ENCODE results near the gene ERICH4. TPM values are rescaled to one million over a fixed set of nuclear protein-coding genes. Genes with fewer than 3 reads are reported as not detected.
A peak's percentile ranks its signal among the peaks of the same experiment; 100 is the strongest.

Gene ERICH4
- not detected for total RNA-seq

DNA sequence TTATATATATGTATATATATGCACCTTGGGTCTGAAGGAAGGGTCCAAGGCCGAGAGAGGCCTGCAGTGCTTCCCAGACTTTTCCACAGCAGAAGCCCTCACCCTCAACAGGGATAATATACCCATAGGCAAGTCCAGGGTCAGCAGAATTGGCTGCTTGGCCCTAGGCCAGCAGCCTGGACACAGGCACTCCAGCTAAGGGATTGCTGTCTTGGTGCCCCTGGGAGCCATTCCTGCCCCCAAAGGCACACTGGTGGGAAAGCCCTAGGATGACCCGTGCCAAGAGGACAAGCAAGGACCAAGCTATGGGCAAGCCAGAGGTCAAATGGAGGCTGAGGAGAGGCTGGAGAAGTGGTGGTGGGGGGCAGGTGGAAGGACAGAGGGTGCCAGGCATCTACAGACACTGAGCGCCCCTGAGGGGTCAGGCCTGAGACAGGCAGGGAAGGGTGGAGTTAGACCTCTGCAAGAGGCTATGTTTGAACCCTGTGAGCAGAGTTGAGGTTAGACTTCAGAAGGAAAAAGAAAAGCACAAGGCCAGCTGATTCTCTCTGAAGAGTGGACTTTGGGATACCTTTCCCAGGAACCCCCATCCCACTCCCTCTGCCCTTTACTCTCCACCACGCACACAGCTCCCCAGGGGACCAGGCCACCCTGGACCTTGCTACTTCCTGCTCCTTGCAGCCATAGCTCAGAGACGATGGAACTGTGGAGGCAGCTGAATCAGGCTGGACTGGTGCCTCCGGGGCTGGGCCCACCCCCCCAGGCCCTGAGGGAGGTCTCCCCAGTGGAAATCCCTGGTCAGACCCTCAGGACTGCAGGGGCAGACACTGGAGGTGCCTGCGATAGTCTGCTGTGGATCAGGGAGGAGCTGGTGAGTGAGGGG lies at the start of gene ERICH4:
TSS of gene ERICH4 (plus strand) at position 684 of the 883 bp plus-strand sequence. CDS start at position 698, 14 bp downstream.
- no peak within 1 kb of the TSS for H3K27ac ChIP-seq
- no peak for DNase-seq
- TF ChIP-seq, protein P1, sequence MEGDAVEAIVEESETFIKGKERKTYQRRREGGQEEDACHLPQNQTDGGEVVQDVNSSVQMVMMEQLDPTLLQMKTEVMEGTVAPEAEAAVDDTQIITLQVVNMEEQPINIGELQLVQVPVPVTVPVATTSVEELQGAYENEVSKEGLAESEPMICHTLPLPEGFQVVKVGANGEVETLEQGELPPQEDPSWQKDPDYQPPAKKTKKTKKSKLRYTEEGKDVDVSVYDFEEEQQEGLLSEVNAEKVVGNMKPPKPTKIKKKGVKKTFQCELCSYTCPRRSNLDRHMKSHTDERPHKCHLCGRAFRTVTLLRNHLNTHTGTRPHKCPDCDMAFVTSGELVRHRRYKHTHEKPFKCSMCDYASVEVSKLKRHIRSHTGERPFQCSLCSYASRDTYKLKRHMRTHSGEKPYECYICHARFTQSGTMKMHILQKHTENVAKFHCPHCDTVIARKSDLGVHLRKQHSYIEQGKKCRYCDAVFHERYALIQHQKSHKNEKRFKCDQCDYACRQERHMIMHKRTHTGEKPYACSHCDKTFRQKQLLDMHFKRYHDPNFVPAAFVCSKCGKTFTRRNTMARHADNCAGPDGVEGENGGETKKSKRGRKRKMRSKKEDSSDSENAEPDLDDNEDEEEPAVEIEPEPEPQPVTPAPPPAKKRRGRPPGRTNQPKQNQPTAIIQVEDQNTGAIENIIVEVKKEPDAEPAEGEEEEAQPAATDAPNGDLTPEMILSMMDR (IDR thresholded peaks at IDR 0.05), result no peak
- no peak within 1 kb of the TSS for H3K4me3 ChIP-seq
- no peaks in the 10 kb centered on the region for H3K27me3 ChIP-seq
- intact Hi-C loops (cut with DNase I), result loop anchor here (10.0 kb wide), 1 partner anchor 98 kb away; no protein-coding TSS in a partner anchor
- H3K9ac ChIP-seq (ENCODE audit: low read depth in 2 of 2, low read length in 2 of 2), result no peak within 1 kb of the TSS
- H3K36me3 ChIP-seq, result no peaks in the 10 kb centered on the region
- peaks cover 3% of the 10 kb centered on the region for H3K4me1 ChIP-seq
- H3K9me3 ChIP-seq, result no peaks in the 10 kb centered on the region

- Histone ChIP-seq H3K9ac (ENCODE audit: low read depth in 2 of 2, low read length in 2 of 2) (no peak overlapping the region), H3K27ac (no peak overlapping the region), H3K27me3 (no peaks in the 10 kb centered on the region), H3K36me3 (no peaks in the 10 kb centered on the region), H3K4me1 (peaks cover 6% of the 10 kb centered on the region), H3K4me3 (no peak overlapping the region), H3K9me3 (no peaks in the 10 kb centered on the region)
- TF ChIP-seq, protein P1 (IDR thresholded peaks at IDR 0.05), result no peak
- intact Hi-C loops (cut with DNase I), result loop anchor here (5.0 kb wide), 1 partner anchor 37 kb away; no protein-coding TSS in a partner anchor
- DNase-seq, result no peak
These were observed 47.6 kb upstream of the ERICH4 start for GRCh38 chr19:41395355-41395754.

DNA sequence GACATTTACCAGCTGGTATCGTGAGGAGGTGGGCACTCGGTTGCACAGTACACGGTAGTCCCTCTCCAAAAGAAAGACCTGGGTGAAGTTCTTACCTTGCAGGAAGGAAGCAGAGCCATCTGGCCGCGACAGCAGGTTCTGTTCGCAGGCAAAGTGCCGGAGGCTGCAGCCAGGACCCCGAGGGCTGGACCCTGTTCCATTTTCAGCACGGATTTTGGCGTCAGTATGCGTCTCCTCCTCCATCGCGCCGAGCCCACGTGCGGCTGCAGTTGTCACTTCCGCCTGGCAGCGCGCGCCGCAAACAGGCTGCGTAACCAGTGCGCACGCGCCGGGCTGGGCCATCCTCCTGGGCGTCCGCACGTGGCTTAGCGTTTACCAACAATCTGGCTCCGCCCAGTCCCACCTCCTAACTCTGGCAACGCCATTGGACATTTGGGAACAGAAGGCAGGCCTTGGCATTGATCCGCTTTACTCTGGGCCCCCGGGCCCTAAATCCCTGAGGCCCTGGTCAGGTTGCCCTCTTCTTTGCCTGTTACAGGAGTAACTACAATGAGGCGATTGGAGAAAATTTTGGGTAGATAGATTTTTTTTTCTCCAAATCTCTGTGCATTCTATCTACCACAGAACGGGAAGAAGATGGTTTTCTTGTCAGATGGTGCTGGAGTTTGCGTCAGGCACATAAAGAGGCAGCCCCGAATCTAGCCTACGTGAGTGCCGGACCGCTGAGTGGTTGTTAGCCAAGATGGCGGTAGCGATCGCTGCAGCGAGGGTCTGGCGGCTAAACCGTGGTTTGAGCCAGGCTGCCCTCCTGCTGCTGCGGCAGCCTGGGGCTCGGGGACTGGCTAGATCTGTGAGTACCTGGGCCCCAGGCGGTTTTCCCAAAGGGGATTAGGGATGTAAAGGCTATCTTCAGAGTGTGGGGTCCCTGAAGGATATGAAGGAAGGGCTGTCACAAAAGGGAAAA lies 45.6 kb upstream of the ERICH4 start, which contains the start of the genes BCKDHA and EXOSC5:
TSS of gene BCKDHA (plus strand) at position 733 of the 964 bp plus-strand sequence. CDS start at position 743, 10 bp downstream.
TSS of gene EXOSC5 (minus strand) at position 274 of the 964 bp plus-strand sequence. CDS start at position 243, 31 bp downstream.
- Histone ChIP-seq H3K36me3 (no peaks in the 10 kb centered on the region), H3K27ac (peak within 1 kb of the TSS; percentile 74), H3K9me3 (no peaks in the 10 kb centered on the region), H3K9ac (ENCODE audit: low read depth in 2 of 2, low read length in 2 of 2) (peak within 1 kb of the TSS; percentile 71 to 98), H3K27me3 (no peaks in the 10 kb centered on the region), H3K4me1 (peaks cover 6% of the 10 kb centered on the region), H3K4me3 (peak within 1 kb of the TSS; percentile 83)
- intact Hi-C loops (cut with DNase I), result loop anchor here (5.0 kb wide), 1 partner anchor 35 kb away; no protein-coding TSS in a partner anchor
- TF ChIP-seq, protein P1 (IDR thresholded peaks at IDR 0.05), result no peak
- DNase-seq, result peak; percentile 99

DNA sequence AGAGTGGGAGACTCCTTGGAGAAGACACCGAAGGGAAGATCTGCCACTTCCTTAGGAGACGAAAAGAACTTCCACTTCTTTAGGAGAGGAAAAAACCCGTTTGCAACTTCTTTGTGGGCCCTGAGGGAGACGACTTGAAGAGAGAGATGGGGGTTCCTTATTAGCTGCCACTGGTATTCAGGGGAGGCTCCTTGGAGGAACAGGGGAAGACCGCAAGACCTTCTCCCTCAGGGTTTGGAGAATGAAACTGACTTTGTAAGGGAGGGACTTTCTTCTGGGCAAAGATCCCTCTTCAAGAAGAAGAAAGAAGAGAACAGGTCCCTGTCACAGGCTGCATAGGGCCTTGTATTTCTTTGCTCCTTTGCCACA lies 44.9 kb upstream of the ERICH4 start:
- H3K4me3 ChIP-seq, result peak overlapping the region; percentile 83
- peak overlapping the region; percentile 71 to 98 for H3K9ac ChIP-seq (ENCODE audit: low read depth in 2 of 2, low read length in 2 of 2)
- TF ChIP-seq, protein P1 (IDR thresholded peaks at IDR 0.05), result no peak
- no peaks in the 10 kb centered on the region for H3K36me3 ChIP-seq
- H3K4me1 ChIP-seq, result peaks cover 6% of the 10 kb centered on the region
- no peaks in the 10 kb centered on the region for H3K9me3 ChIP-seq
- H3K27ac ChIP-seq, result peak overlapping the region; percentile 74
- no peak for DNase-seq
- H3K27me3 ChIP-seq, result no peaks in the 10 kb centered on the region
- intact Hi-C loops (cut with DNase I), result loop anchor here (5.0 kb wide), 1 partner anchor 34 kb away; no protein-coding TSS in a partner anchor

GRCh38 chr19:41398598-41398997 lies 44.4 kb upstream of the ERICH4 start:
- H3K27me3 ChIP-seq, result no peaks in the 10 kb centered on the region
- peak overlapping the region; percentile 83 for H3K4me3 ChIP-seq
- TF ChIP-seq, protein P1 (IDR thresholded peaks at IDR 0.05), result no peak
- H3K9me3 ChIP-seq, result no peaks in the 10 kb centered on the region
- intact Hi-C loops (cut with DNase I), result loop anchor here (5.0 kb wide), 1 partner anchor 34 kb away; no protein-coding TSS in a partner anchor
- no peak for DNase-seq
- peak overlapping the region; percentile 71 to 98 for H3K9ac ChIP-seq (ENCODE audit: low read depth in 2 of 2, low read length in 2 of 2)
- peaks cover 6% of the 10 kb centered on the region for H3K4me1 ChIP-seq
- H3K36me3 ChIP-seq, result no peaks in the 10 kb centered on the region
- no peak overlapping the region for H3K27ac ChIP-seq
